ENCODE data around the gene GM2A.
"Not testable (repeated sequence)": the region's sequence is repeated elsewhere in the genome, so short reads cannot be mapped to it uniquely, and the experiment has no call there.

GM2A gene

DNA sequence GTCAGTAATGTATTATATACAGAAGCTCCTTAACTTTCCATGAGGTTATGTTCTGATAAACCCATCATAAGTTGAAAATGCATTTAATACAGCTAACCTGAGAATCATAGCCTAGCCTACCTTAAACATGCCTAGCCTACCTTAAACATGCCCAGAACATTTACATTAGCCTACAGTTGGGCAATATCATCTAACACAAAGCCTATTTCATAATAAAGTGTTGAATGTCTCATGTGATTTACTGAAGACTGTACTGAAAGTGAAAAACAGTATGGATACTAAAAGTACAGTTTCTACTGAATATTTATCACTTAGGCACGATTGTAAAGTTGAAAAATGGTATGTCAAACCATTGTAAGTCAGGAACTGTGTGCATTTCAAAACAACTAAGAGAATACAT lies 1.6 kb downstream of the GM2A start:
- DNase-seq = no peak

- DNase-seq = not testable (repeated sequence)
These were observed 2.0 kb downstream of the GM2A start for GRCh38 chr5:151254990-151255389.

- DNase-seq = no peak
These were observed 2.8 kb downstream of the GM2A start for GRCh38 chr5:151255621-151256286.

DNA sequence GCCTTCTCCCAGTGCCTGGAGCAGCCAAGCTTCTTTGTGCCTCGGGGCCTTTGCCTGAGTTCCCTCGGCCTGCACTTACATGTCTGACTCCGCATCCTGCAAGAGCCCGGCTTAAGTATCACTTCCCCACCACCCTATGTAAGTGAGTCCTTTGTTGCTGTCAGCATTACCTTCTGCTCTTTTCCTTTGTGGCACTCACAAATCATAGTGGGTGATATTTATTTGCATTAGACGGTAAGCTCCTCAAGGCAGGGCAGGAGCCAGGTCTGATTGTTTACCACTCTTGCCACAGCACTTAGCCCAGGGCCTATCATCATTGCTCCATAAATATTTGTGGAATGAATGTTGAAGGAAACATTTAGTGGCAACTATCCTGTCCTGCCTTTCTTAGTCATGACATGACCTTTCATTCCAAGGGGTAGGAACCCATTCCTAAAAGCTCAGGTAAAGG lies 4.8 kb downstream of the GM2A start:
- DNase-seq = peak; percentile 64

- DNase-seq = no peak
These were observed 5.2 kb downstream of the GM2A start for GRCh38 chr5:151258201-151258611.

- no peak for DNase-seq
These were observed 5.8 kb downstream of the GM2A start for GRCh38 chr5:151258816-151259215.

DNA sequence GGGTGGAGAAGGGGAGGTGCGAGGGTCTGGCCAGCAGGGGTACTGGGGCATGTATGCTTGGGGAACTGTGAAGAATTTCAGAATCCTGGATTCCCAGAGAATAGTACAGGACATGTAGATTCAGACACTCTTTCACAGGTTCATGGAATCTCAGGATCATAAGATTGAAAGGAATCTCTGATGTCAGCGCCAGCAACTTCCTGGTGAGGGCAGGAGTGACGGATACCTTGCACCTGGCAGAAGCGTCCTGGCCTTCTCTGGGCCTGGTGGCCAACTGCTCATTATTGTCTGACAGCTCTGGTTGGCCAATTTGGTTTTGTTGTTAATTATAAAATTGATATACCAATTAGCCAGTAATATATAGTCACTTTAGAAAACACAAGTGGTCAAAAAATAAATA lies 6.9 kb downstream of the GM2A start:
- no peak for DNase-seq

DNA sequence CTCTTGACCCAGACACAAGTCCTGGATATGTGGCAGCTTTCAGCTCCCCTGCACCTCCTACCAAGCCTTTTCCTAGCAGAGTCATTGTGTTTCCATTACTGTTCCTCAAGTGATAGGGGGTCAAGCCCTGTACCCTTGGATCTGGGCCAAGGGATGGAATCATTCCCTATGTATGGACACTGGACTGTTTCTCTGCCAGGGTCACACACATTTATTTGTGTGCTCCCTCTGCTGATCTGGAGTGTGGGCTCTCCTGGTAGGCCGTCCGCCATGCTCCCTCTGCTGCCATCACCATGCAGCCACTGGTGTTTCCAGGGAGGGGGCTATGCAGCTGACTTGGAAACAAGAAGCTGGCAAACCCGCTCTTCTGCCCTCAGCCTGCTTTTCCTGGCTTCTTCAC lies 9.5 kb downstream of the GM2A start:
- DNase-seq = no peak

DNA sequence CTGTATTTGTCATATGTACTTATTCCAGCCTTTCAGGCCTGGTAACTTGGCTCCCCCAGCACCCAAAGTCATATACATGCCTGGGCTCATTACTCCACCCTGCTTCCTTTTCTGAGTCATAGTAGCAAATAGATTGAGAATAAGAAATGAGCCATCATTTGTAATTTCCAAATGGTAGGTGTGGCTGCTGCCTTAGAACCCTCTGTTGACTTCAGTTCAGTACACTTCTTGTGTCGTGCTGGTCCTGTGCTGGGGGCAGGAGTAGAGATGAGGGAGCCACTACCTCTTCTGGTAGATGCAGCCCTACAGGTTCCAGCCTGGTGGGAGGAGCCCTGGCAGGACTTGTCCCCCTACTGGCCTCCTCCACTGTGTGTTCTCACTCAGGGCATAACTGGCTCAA lies 11.1 kb downstream of the GM2A start:
- DNase-seq = peak; percentile 60

DNA sequence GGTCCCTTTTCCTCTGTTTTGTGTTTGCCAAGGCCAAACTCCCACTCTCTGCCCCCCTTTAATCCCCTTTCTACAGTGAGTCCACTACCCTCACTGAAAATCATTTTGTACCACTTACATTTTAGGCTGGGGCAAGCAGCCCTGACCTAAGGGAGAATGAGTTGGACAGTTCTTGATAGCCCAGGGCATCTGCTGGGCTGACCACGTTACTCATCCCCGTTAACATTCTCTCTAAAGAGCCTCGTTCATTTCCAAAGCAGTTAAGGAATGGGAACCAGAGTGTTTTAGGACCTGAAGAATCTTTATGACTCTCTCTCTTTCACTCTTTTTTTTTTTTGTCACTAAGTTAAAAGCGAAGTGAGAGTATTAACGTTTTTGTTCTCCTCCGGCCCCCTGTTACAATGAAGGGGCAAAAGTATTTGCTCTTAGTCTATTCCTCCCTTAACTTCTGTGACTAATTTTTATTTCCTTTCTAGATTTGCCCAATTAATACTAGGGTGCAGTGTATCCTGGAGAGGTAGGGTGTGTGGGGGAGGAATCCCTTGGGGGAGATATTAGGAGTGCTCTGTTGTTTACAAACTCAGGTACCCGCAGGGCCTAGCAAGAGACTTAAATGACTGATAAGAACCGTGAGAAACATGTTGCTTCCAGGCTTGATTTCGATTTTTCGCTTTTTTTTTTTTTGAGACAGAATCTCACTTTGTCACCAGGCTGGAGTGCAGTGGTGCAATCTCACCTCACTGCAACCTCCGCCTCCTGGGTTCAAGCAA lies 14.7 kb downstream of the GM2A start:
- peak; percentile 78 for DNase-seq

DNA sequence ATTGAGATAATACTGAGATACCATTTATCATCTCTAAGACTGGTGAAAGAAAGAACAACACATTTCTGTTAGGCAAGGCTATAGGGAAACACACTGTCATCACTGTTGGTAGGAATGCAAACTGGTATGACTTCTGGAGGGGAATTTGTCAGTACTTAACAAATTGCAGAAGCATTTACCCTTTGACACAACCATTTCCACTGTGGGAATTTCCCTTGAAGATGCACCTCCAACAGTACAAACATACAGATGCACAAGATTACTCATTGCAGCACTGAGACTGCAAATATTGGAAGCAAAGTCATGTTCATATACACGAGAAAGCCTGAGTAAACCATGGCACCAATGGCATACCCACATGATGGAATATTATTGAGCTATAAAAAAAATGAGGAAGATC lies 17.6 kb downstream of the GM2A start:
- peak; percentile 88 for DNase-seq

DNA sequence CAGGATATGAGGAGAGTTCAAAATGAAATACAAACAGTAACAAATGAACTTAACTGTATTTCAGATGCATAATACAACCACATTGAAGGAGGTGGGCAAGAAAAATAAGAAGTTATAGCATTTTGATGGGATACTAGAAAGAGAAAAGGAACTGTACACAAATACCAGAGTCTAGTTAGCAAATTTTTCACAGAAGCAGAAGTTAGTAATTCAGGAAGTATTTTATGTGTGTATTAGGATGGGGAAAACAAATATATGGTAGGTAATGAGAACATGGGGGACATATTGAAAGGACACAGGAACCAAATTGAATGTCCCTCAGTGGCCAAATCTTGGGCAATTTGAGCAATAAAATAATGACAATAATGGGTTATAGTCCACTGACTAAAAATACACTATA lies 18.4 kb downstream of the GM2A start:
- DNase-seq = no peak

- DNase-seq = no peak
These were observed 21.7 kb downstream of the GM2A start for GRCh38 chr5:151274666-151275065.

DNA sequence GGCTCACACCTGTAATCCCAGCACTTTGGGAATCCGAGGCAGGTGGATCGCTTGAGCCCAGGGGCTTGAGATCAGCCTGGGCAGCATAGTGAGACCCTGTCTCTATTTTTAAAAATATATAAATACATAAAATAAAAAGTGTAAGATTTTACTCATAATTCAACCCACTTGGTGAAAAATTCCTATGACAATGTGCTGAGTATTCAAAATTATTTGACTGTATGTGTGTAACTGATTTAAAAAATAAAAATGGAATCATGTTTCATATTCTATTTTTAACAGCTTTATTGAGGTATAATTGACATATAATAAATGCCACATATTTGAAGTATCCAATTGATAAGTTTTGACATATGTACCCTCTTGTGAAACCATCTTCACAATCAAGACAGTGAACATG lies 22.8 kb downstream of the GM2A start:
- DNase-seq = no peak

DNA sequence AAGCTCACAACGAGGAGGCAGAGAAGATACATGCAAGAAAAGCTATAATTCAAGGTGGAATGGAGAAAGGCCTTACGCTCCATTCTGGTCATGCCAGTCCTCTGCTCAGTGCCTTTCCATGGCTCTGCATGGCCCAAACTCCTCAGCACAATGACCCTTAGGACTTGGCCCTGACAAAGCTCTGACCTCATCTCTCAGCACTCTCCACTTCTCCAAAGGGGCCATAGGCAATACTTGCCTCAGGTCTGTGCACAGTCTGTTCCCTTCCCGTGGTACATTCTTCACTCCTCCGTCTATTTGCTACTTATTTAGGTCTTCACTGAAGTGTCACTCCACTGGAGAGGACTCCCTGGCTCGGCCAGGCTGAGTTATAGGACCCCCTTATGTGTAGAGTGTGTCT lies 25.9 kb downstream of the GM2A start:
- DNase-seq = no peak

DNA sequence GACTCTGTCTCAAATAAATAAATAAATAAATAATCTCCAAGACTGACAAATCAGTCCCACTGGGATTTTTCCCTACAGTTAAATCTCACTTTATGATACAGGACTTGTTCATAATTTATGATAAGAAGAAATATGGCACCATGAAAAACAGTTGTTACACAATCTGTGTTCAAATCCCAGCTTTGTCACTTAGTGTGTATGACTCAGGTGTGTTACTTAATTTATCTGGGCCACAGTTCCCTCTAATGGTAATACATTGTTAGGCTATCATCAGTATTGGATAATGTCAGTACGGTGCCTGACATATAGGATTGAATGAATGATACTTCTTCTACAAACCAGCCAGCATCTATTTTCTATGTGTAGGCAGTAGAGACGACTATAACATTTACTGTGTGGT lies 27.5 kb downstream of the GM2A start:
- DNase-seq = no peak

DNA sequence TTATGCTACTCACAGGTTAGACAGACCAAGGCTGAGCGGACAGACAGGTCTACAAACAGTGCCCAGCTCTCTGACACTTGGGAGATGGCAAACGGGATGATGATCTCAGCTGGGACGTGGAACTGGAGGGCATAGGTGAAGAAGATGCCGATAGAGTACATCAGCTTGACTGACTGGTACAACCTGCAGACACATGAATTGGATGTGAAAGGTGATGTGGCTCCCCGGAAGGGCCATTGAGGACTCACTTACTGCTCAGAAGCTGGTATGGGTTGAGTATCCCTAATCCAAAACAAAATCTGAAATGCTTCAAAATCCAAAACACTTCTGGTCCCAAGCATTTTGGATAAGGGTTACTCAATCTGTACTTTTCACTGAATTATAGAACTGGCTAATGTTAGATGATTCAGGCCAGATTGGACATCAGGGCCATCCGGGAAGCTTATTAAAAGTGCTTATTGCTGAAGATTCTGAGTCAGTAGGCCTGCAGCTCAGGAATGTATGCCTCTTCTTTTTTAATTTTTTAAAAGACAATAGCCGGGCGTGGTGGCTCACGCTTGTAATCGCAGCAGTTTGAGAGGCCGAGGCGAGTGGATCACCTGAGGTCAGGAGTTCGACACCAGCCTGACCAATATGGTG lies 28.1 kb downstream of the GM2A start:
- DNase-seq = no peak

DNA sequence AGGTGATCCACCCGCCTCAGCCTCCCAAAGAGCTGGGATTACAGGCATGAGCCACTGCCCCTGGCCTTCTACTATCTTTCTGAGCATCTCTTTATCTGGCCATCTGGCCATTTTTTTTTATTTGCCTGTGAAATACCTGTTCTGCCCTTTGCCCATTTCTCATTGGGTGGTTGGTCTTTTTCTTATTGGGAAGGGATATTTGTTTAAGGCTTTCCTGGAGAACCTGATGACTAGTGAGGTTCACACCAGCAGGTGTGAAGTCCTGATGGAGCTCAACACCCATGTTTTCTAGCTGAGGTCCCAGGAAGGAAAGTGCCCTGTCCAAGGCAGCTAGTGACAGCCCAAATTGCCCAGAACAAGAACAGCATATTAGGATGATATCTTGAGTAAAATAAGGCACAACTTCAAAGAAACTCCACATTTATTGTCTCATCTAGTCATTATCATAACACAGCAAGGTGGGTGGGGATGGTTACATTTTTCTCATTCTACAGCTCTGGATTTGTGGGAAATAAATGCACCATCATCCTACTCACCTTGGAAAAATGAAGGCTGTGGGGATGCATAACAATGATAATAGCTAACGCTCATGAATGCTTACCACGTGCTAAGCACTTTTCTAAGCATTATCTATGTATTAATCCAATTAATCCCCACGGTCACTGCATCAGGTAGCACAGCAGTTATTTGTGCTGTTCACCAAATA lies 30.3 kb downstream of the GM2A start:
- DNase-seq = no peak

- no peak for DNase-seq
These were observed 31.5 kb downstream of the GM2A start for GRCh38 chr5:151284392-151284967.

- DNase-seq = no peak
These were observed 32.7 kb downstream of the GM2A start for GRCh38 chr5:151285683-151286082.

DNA sequence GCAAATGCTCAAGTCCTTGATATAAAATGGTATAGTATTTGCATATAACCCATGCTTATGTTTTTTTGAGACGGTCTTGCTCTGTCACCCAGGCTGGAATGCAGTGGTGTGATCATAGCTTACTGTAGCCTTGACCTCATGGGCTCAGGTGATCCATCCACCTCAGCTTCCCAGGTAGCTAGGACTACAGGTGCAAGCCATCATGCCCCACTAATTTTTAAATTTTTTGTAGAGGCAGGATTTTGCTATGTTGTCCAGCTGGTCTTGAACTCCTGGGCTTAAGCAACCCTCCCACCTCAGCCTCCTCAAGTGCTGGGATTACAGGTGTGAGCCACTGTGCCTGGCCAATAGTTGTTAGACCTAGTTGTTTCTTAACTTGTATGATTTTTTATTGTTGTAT lies 33.3 kb downstream of the GM2A start:
- no peak for DNase-seq

DNA sequence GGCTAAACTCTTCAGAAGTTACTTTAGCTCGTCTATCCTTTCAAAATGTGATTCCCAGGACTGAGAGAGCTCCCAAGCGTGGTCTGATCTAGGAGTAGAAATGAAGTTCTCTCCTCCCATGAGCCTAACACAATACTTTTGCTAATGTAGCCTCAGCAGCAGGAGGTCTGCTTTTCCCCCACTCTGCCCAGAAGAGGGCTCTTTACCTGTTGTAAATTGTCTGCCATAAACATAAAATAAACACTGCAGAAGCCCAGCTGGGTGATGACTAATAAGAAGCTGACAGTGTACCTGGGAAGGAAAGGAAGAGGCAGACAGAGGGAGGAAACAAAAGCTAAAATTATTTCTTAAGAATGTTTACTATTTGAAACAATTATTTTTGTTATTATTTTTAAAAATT lies 35.2 kb downstream of the GM2A start:
- no peak for DNase-seq

DNA sequence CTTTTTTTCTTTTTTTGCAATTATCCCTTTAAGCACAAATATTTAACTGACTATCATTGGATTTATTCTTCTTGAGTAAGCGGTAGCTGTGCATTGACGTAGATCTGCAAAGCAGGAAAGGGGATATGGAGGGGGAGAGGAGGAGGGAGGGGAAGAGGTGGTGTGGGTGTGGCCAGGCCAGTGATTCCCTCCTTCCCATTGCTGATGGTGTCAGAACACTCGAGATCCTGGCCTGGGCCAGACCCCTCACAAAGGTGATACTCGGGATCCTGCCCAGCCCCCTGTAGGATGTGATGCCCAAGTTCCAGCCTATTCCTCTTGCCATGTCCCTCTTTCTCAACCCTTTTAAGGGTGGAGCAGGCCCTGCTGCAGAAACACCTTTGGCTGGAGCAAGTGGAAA lies 40.6 kb downstream of the GM2A start:
- no peak for DNase-seq
